Heart left ventricle (tissue), 13 donors: Measurements from ENCODE around the gene ADCY5.

Experiments used
- POLR2A ChIP-seq, 2 donors: fragments of 450-650 bp; IDR thresholded peaks; one replicate each; pipeline ENCODE4 v1.6.1; 2017; ENCODE audit warnings: antibody characterized with exemption in 2 of 2, mild to moderate bottlenecking in 2 of 2, moderate library complexity in 2 of 2
- TF ChIP-seq, protein P1 (sequence below), 12 donors: fragments of 200-600 bp; sonication (generic) in 4 of 12; IDR thresholded peaks; one replicate each; pipeline versions ENCODE4 v1.5.0 to v1.8.0; 2018 to 2022; ENCODE audit warnings: antibody characterized with exemption in 12 of 12, mild to moderate bottlenecking in 5 of 12
- donor health status: ischemic (EF 13 %, LVEDD 7.1; RV severe dilation, severe dysfunction).
- donor health status: DM: no; HTN: yes; CAD: no.
- donor health status: DM: no; HTN: no; CAD: no.
- donor health status: ischemic (EF 25% LVEDD 6.9; RV normal size, moderate dysfunction).
- donor health status: ischemic (EF 25% LVEDD 5.7; RV mildly dilated, moderate dysfunction).
- donor health status: ischemic (EF 35%, LVEDD 5.7; RV mildly dilated, moderate dysfunction).
- donor health status: nonischemic (EF 11% LVEDD 7.7; RV severe dilation, severe dysfunction).
- donor health status: DM: yes; HTN: yes; CAD: no.
- donor health status: PGD.
- donor health status: ischemic (EF 29% LVEDD 5.4; RV normal size, mild dysfunction).
- donor health status: nonischemic (EF 23%, LVEDD 6.1; RV moderate dilation, normal function).

DNA sequence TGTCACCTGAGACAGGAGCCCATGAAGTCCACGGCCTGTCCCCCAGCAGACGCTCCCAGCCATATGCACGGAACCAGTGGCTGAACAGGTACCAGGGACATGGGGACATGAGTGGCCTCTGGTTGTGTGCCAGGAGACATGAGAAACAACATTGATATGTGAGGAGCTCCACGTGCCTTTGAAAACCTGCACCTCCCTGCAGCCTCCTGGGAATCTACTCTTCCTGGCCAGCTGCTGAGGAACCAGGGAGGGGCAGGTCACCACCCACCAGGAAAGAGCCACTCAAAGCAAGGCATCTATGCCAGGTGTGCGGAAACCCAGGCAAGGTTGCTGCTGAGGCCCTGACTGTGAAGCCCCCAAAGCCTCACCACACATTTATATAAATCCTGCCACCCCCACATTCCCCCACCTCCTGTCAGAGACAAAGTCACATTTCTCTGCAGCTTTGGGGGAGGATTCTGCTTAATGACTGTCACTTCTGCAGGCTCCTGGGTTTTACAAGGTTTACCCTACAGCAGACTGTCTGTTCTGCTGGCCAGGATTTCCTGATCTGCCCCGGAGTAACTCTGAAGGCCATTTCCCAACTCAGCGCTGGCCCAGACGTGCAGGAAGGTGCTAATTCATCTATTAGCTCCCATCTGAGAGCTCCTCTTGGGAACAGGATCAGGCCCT, 110.8 kb downstream of the ADCY5 start:
- TF ChIP-seq, protein P1, sequence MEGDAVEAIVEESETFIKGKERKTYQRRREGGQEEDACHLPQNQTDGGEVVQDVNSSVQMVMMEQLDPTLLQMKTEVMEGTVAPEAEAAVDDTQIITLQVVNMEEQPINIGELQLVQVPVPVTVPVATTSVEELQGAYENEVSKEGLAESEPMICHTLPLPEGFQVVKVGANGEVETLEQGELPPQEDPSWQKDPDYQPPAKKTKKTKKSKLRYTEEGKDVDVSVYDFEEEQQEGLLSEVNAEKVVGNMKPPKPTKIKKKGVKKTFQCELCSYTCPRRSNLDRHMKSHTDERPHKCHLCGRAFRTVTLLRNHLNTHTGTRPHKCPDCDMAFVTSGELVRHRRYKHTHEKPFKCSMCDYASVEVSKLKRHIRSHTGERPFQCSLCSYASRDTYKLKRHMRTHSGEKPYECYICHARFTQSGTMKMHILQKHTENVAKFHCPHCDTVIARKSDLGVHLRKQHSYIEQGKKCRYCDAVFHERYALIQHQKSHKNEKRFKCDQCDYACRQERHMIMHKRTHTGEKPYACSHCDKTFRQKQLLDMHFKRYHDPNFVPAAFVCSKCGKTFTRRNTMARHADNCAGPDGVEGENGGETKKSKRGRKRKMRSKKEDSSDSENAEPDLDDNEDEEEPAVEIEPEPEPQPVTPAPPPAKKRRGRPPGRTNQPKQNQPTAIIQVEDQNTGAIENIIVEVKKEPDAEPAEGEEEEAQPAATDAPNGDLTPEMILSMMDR (IDR thresholded peaks at IDR 0.05) = no peak
- TF ChIP-seq POLR2A (IDR thresholded peaks at IDR 0.05) = no peak
